Naive thymus-derived CD4-positive, alpha-beta T cell (primary cell): Measurements from ENCODE around the gene SEMA6A. TPM values are rescaled to one million over a fixed set of nuclear protein-coding genes. Genes with fewer than 3 reads are reported as not detected.
A peak's percentile ranks its signal among the peaks of the same experiment; 100 is the strongest.

Source experiments
- ATAC-seq: fragments of 150-1000 bp; cut with Tn5 transposase; 2 replicates; pipeline ENCODE4 v1.10.0; 2021; ENCODE audit warnings: mild to moderate bottlenecking, moderate library complexity
- CTCF ChIA-PET: fragments of 350-600 bp; sonication (Branson Sonifier 250); formaldehyde crosslinking; loops from one replicate; lab custom pipeline; 2021; ENCODE audit warnings: antibody characterized with exemption; lab: Charles Lee
- POLR2A ChIA-PET: fragments of 350-600 bp; sonication (Branson Sonifier 250); formaldehyde crosslinking; loops from one replicate; lab custom pipeline; 2021; ENCODE audit warnings: antibody characterized with exemption, inconsistent platforms; lab: Charles Lee
- DNase-seq, 9 donors: peaks; one replicate each; pipeline versions ENCODE4 v3.0.0 to v3.0.0-alpha.2; 2020 to 2022; ENCODE audit warnings: mixed read lengths in 1 of 9
- H3K27ac ChIP-seq: one replicate; pipeline ENCODE4 v1.7.0; 2013; ENCODE audit warnings: mild to moderate bottlenecking, low read depth, low read length, moderate library complexity
- H3K27me3 ChIP-seq, 2 donors: one replicate each; pipeline ENCODE4 v1.7.0; 2013; ENCODE audit warnings: low read length in 2 of 2, mild to moderate bottlenecking in 2 of 2, moderate library complexity in 2 of 2; ENCODE audit not compliant: control insufficient read depth in 2 of 2, insufficient read depth in 2 of 2
- H3K36me3 ChIP-seq, 3 experiments: 1 replicate in 2 of 3; 2 replicates in 1 of 3; pipeline ENCODE4 v1.7.0; 2013; ENCODE audit warnings: low read length in 3 of 3, mild to moderate bottlenecking in 3 of 3, moderate library complexity in 1 of 3; ENCODE audit not compliant: insufficient read depth in 3 of 3, control insufficient read depth in 2 of 3
- H3K4me1 ChIP-seq, 2 donors: one replicate each; pipeline ENCODE4 v1.7.0; 2013; ENCODE audit warnings: low read length in 2 of 2, mild to moderate bottlenecking in 2 of 2, moderate library complexity in 1 of 2; ENCODE audit not compliant: control insufficient read depth in 2 of 2, insufficient read depth in 2 of 2
- H3K4me3 ChIP-seq: 2 replicates; pipeline ENCODE4 v1.7.0; 2013; ENCODE audit warnings: mild to moderate bottlenecking, low read length
- H3K9me3 ChIP-seq, 3 experiments: 1 replicate in 2 of 3; 2 replicates in 1 of 3; pipeline ENCODE4 v1.7.0; 2013; ENCODE audit warnings: low read length in 3 of 3; ENCODE audit not compliant: control insufficient read depth in 2 of 3
- H3K27ac Mint-ChIP-seq, 9 donors: one replicate each; pipeline ENCODE4 v1.8.0; 2020 to 2022; ENCODE audit warnings: mixed read lengths in 9 of 9, mild to moderate bottlenecking in 8 of 9, moderate library complexity in 5 of 9, inconsistent platforms in 2 of 9
- H3K27me3 Mint-ChIP-seq, 5 donors: one replicate each; pipeline ENCODE4 v1.8.0; 2021 to 2022; ENCODE audit warnings: mixed read lengths in 5 of 5, mild to moderate bottlenecking in 1 of 5
- H3K36me3 Mint-ChIP-seq, 5 donors: one replicate each; pipeline ENCODE4 v1.8.0; 2020 to 2022; ENCODE audit warnings: mixed read lengths in 5 of 5, mild to moderate bottlenecking in 3 of 5, inconsistent platforms in 1 of 5
- H3K4me1 Mint-ChIP-seq, 7 donors: one replicate each; pipeline ENCODE4 v1.8.0; 2020 to 2022; ENCODE audit warnings: mixed read lengths in 7 of 7, mild to moderate bottlenecking in 3 of 7, inconsistent platforms in 1 of 7
- H3K4me3 Mint-ChIP-seq, 10 donors: one replicate each; pipeline ENCODE4 v1.8.0; 2020 to 2022; ENCODE audit warnings: mild to moderate bottlenecking in 10 of 10, mixed read lengths in 10 of 10, moderate library complexity in 6 of 10, inconsistent platforms in 2 of 10
- H3K9me3 Mint-ChIP-seq, 11 donors: one replicate each; pipeline ENCODE4 v1.8.0; 2020 to 2022; ENCODE audit warnings: mixed read lengths in 11 of 11, mild to moderate bottlenecking in 4 of 11, inconsistent platforms in 1 of 11, moderate library complexity in 1 of 11
- intact Hi-C, 2 donors: fragments of 100-400 bp; cut with micrococcal nuclease; formaldehyde crosslinking; loops; one replicate each; pipeline ENCODE4 v1.15.1; 2023
- polyA plus RNA-seq, 2 donors: library from polyadenylated mRNA; unstranded; fragments of 300-500 nt; fragmentation: Illumina TruSeq; gene quantifications; one replicate each; pipeline ENCODE4 v1.2.3, GENCODE V29; 2021
- total RNA-seq, 6 experiments: library from RNA in 5 of 6; stranded (reverse) in 5 of 6; gene quantifications; 1 replicate in 5 of 6; 2 replicates in 1 of 6; pipeline ENCODE4 v1.2.3 and lab custom pipeline; 2021 to 2026

The SEMA6A gene
- total and polyA plus RNA-seq, 7 experiments from 2014 or later, result 0.87 to 1.5 TPM; not detected in 5

DNA sequence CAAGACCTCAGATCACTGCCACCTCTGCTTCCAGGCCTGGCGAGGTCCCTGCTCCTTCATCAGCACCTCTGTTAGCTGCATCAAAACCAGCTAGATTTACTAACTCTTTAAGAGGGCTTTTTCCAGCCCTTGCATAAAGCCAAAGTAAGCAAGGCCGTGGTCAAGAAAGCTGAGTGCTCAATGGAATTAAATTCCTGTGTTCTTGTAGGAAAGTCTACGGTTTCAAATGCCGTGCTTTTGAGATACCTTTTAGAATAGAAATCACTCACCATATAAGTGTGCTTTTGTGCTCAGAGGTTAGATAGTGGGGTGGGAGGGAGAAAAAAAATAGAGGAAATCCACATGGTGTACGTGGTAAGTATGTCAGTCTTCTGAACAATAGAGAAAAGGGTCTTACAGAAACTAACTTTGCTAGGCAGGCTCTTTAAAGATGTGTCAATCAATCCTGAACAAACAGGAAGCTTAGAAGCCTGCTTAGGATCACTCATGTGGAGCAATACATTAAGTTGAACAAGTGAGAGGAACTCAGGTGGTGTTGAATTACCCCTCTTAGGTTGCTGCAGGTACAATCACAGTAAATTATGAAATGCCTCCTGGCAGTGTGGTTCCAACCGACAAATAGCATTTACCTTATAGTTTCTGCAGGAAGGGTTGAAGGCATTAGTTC is 79.7 kb downstream of the SEMA6A start:
- CTCF ChIA-PET, result interaction anchor here (0.6 kb wide), 1 partner anchor 1754 kb away, joined by 3 read pairs; no protein-coding TSS in a partner anchor
- intact Hi-C loops, result no loop called here
- H3K36me3 ChIP-seq, result no peaks in the 10 kb centered on the region
- Mint-ChIP-seq H3K4me1 (peaks cover 0 to 24% (median 16%) of the 10 kb centered on the region in 7 donors), H3K9me3 (peaks cover 0 to 6% (median 0%) of the 10 kb centered on the region in 11 donors), H3K4me3 (no peak overlapping the region), H3K27ac (no peak overlapping the region), H3K27me3 (no peaks in the 10 kb centered on the region), H3K36me3 (peaks cover 0 to 11% (median 4%) of the 10 kb centered on the region in 5 donors)
- H3K27ac ChIP-seq, result no peak overlapping the region
- H3K4me3 ChIP-seq, result no peak overlapping the region
- no peaks in the 10 kb centered on the region for H3K9me3 ChIP-seq
- DNase-seq (no peak), ATAC-seq (no peak)
- no peaks in the 10 kb centered on the region for H3K27me3 ChIP-seq
- POLR2A ChIA-PET, result no interaction called here
- H3K4me1 ChIP-seq, result peaks cover 0 to 6% of the 10 kb centered on the region in 2 donors

DNA sequence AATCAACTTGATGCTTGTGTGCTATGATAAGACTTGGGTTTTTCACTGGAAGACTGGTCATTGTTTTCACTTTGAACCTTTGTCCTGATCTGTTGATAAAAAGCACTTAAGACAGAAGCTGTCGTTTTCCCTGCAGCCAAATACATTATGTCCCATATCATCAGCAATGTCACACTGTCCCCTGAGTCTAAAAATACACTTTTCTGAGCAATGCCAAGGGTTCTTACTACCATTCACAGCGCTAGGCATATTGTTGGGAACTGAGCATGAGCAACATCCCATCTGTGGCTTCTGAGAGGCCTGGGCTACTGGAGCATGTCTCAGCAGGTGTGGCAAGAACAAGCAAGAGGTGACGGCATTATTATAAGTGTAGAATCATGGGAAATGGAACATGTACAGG is 81.8 kb downstream of the SEMA6A start:
- ATAC-seq (no peak), DNase-seq (no peak)
- ChIA-PET POLR2A (no interaction called here), CTCF (interaction anchor here (0.6 kb wide), 1 partner anchor 149 kb away, joined by 4 read pairs; no protein-coding TSS in a partner anchor)
- no peak overlapping the region for H3K4me3 Mint-ChIP-seq
- Histone ChIP-seq H3K27ac (no peak overlapping the region), H3K27me3 (no peaks in the 10 kb centered on the region), H3K4me1 (peaks cover 0 to 6% of the 10 kb centered on the region in 2 donors), H3K9me3 (no peaks in the 10 kb centered on the region), H3K36me3 (no peaks in the 10 kb centered on the region), H3K4me3 (no peak overlapping the region)
- H3K4me1 Mint-ChIP-seq, result peaks cover 0 to 24% (median 16%) of the 10 kb centered on the region in 7 donors
- H3K27ac Mint-ChIP-seq, result no peak overlapping the region
- intact Hi-C loops, result no loop called here
- peaks cover 0 to 11% (median 0%) of the 10 kb centered on the region in 5 donors for H3K36me3 Mint-ChIP-seq
- peaks cover 0 to 6% (median 0%) of the 10 kb centered on the region in 11 donors for H3K9me3 Mint-ChIP-seq
- H3K27me3 Mint-ChIP-seq, result no peaks in the 10 kb centered on the region

DNA sequence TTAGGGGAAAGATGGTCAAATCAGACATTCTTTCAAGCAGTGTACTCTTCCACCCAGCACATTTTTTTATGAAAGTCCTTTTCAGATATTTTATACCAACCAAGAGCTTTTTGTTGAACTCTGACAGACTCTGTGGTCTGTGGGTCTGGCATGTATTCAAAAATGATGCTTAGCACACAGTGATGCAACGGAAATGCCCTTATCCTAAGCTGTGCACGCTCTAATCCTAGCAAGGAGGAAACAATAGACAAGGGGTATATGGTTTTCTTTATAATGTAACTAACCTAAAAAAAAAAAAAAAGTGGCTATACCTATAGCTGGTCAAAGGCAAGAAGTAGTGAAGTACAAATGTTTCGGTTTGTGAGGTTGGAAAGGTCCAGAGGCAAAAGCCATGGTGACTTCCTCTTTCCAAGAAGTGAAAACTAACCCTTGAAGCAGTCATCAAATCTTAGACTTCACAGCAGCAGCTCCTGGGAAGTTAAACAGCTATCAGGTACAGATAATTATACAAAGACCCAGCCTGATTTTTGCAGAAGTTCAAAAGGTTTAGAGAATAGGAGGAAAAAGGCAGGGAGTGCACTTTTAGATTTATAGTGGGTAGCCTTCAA is 82.5 kb downstream of the SEMA6A start:
- no peaks in the 10 kb centered on the region for H3K27me3 Mint-ChIP-seq
- Histone ChIP-seq H3K27ac (no peak overlapping the region), H3K9me3 (no peaks in the 10 kb centered on the region), H3K27me3 (no peaks in the 10 kb centered on the region), H3K36me3 (no peaks in the 10 kb centered on the region), H3K4me3 (no peak overlapping the region), H3K4me1 (peaks cover 0 to 6% of the 10 kb centered on the region in 2 donors)
- POLR2A ChIA-PET, result no interaction called here
- CTCF ChIA-PET, result interaction anchor here (0.6 kb wide), 2 partner anchors 23 to 148 kb away, joined by 4 read pairs; no protein-coding TSS in a partner anchor
- H3K4me1 Mint-ChIP-seq, result peaks cover 0 to 24% (median 16%) of the 10 kb centered on the region in 7 donors
- peak in 5 of 9 donors; percentile 16 to 47 (median 40) for DNase-seq
- peaks cover 0 to 11% (median 0%) of the 10 kb centered on the region in 5 donors for H3K36me3 Mint-ChIP-seq
- H3K4me3 Mint-ChIP-seq, result no peak overlapping the region
- intact Hi-C loops, result no loop called here
- peaks cover 0 to 6% (median 0%) of the 10 kb centered on the region in 11 donors for H3K9me3 Mint-ChIP-seq
- ATAC-seq, result peak; percentile 70
- H3K27ac Mint-ChIP-seq, result peak overlapping the region in 2 of 9 donors; percentile 19 to 46

DNA sequence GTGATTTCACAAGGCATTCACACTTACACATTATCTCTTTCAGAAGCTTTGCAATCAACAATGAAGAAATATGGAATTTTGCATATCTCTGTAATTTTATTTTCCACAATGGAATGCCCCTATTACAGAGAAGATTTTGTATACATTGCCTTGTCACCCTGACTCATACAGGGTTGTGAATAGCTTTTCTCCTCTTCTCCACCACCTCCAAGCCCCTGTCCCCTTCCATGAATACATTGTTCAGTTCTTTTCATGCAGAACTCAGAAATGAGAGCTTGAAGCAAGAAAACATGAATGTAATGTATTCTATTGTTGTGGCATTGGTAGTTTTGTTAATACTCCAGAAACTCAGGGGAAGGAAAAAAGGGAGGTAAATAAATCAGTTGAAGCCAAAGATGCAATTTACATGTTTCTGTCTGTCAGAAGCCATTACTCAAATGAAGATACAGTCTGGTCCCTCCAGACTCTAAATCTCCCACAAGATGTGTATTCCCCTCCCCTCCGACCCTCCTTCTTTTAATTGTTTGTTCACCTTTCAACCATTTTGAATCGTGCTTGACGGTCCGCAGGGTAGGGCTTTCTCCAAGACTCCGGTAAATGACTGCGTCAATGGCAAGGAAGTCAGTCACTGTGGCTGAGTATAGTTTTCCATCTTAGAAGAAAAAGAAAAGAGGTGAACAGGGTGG is 86.1 kb downstream of the SEMA6A start:
- Histone ChIP-seq H3K4me3 (no peak overlapping the region), H3K27ac (no peak overlapping the region), H3K9me3 (no peaks in the 10 kb centered on the region), H3K36me3 (no peaks in the 10 kb centered on the region), H3K27me3 (no peaks in the 10 kb centered on the region), H3K4me1 (peaks cover 0 to 6% of the 10 kb centered on the region in 2 donors)
- ATAC-seq (no peak), DNase-seq (no peak)
- intact Hi-C loops, result no loop called here
- POLR2A ChIA-PET, result no interaction called here
- CTCF ChIA-PET, result no interaction called here
- H3K4me3 Mint-ChIP-seq, result no peak overlapping the region
- peaks cover 0 to 24% (median 16%) of the 10 kb centered on the region in 7 donors for H3K4me1 Mint-ChIP-seq
- no peaks in the 10 kb centered on the region for H3K27me3 Mint-ChIP-seq
- peaks cover 0 to 5% (median 0%) of the 10 kb centered on the region in 5 donors for H3K36me3 Mint-ChIP-seq
- peaks cover 0 to 1% (median 0%) of the 10 kb centered on the region in 11 donors for H3K9me3 Mint-ChIP-seq
- no peak overlapping the region for H3K27ac Mint-ChIP-seq

DNA sequence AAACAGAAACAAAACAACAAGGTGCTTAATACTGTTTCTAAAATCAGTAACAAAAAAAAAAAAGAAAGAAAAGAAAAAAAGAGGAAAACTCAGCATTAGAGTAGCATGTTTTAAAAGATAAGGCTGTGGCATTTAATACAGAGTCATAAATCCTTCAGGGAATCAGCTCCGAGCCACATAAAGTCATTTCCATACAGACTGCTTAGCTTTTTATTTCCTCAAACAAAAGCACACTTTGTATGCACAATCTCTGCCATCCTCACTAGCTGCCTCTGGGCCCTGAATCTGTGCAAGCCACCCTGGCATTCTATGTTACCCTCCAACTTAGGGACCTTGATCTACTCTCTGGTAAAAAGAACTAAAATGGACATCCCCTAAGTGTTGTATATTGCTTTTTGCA is 87.6 kb downstream of the SEMA6A start:
- POLR2A ChIA-PET, result no interaction called here
- Histone ChIP-seq H3K4me1 (peaks cover 0 to 6% of the 10 kb centered on the region in 2 donors), H3K27me3 (no peaks in the 10 kb centered on the region), H3K27ac (no peak overlapping the region), H3K9me3 (no peaks in the 10 kb centered on the region), H3K4me3 (no peak overlapping the region), H3K36me3 (no peaks in the 10 kb centered on the region)
- H3K9me3 Mint-ChIP-seq, result peaks cover 0 to 1% (median 0%) of the 10 kb centered on the region in 11 donors
- ATAC-seq (no peak), DNase-seq (no peak)
- intact Hi-C loops, result no loop called here
- peaks cover 0 to 4% (median 0%) of the 10 kb centered on the region in 5 donors for H3K36me3 Mint-ChIP-seq
- H3K27ac Mint-ChIP-seq, result no peak overlapping the region
- H3K4me3 Mint-ChIP-seq, result no peak overlapping the region
- CTCF ChIA-PET, result no interaction called here
- H3K4me1 Mint-ChIP-seq, result peaks cover 0 to 19% (median 13%) of the 10 kb centered on the region in 7 donors
- H3K27me3 Mint-ChIP-seq, result no peaks in the 10 kb centered on the region

DNA sequence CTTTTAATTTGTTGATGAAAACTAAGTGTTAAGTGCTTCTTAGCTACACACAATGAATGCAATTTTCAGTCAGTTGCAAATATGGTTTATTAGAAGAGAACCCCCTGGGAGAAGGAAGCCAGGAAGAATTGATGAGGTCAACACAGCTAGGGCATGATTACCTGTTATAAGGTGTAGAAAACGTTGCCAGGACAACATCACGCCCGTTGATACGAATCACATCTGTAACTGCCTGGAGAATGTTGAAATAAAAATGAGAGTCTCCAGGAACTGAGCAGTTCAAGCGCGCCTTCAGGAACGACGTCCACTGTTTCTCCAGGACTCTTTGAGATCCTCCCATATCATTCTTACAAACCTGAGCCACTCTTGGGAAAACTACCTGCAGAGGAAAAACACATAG is 88.0 kb downstream of the SEMA6A start:
- POLR2A ChIA-PET, result no interaction called here
- DNase-seq (no peak), ATAC-seq (no peak)
- Mint-ChIP-seq H3K36me3 (peaks cover 0 to 4% (median 0%) of the 10 kb centered on the region in 5 donors), H3K27ac (no peak overlapping the region), H3K4me3 (no peak overlapping the region), H3K4me1 (peaks cover 0 to 15% (median 8%) of the 10 kb centered on the region in 7 donors), H3K27me3 (no peaks in the 10 kb centered on the region), H3K9me3 (peaks cover 0 to 1% (median 0%) of the 10 kb centered on the region in 11 donors)
- CTCF ChIA-PET, result no interaction called here
- Histone ChIP-seq H3K4me3 (no peak overlapping the region), H3K36me3 (no peaks in the 10 kb centered on the region), H3K4me1 (peaks cover 0 to 3% of the 10 kb centered on the region in 2 donors), H3K27ac (no peak overlapping the region), H3K9me3 (no peaks in the 10 kb centered on the region), H3K27me3 (no peaks in the 10 kb centered on the region)
- intact Hi-C loops, result no loop called here
